ENCODE results near the gene CASP9.
"Not testable (repeated sequence)": the region's sequence is repeated elsewhere in the genome, so short reads cannot be mapped to it uniquely, and the experiment has no call there.

Gene CASP9

GRCh38 chr1:15471067-15471466 lies 52.9 kb downstream of the CASP9 start:
- not testable (repeated sequence) for DNase-seq (ENCODE audit: low read depth in 2 of 3, low spot score in 1 of 3)

- DNase-seq (ENCODE audit: low read depth in 2 of 3, low spot score in 1 of 3): not testable (repeated sequence)
Observed at GRCh38 chr1:15469821-15470448, 54.1 kb downstream of the CASP9 start.

- DNase-seq (ENCODE audit: low read depth in 2 of 3, low spot score in 1 of 3): no peak
Observed at GRCh38 chr1:15469361-15469760, 54.7 kb downstream of the CASP9 start.

- DNase-seq (ENCODE audit: low read depth in 2 of 3, low spot score in 1 of 3): no peak
Observed at GRCh38 chr1:15468145-15468544, 55.9 kb downstream of the CASP9 start.

GRCh38 chr1:15466955-15467625 lies 56.9 kb downstream of the CASP9 start:
- not testable (repeated sequence) for DNase-seq (ENCODE audit: low read depth in 2 of 3, low spot score in 1 of 3)

- no peak for DNase-seq (ENCODE audit: low read depth in 2 of 3, low spot score in 1 of 3)
Observed at GRCh38 chr1:15465674-15466073, 58.3 kb downstream of the CASP9 start.

- DNase-seq (ENCODE audit: low read depth in 2 of 3, low spot score in 1 of 3): not testable (repeated sequence)
Observed at GRCh38 chr1:15463926-15464322, 60.1 kb downstream of the CASP9 start.

GRCh38 chr1:15463064-15463800 lies 60.8 kb downstream of the CASP9 start:
- DNase-seq (ENCODE audit: low read depth in 2 of 3, low spot score in 1 of 3): not testable (repeated sequence)

GRCh38 chr1:15460708-15461095 lies 63.3 kb downstream of the CASP9 start:
- no peak for DNase-seq (ENCODE audit: low read depth in 2 of 3, low spot score in 1 of 3)

- no peak for DNase-seq (ENCODE audit: low read depth in 2 of 3, low spot score in 1 of 3)
Observed at GRCh38 chr1:15459771-15460707, 64.0 kb downstream of the CASP9 start.

- not testable (repeated sequence) for DNase-seq (ENCODE audit: low read depth in 2 of 3, low spot score in 1 of 3)
Observed at GRCh38 chr1:15458388-15458787, 65.6 kb downstream of the CASP9 start.

- no peak for DNase-seq (ENCODE audit: low read depth in 2 of 3, low spot score in 1 of 3)
Observed at GRCh38 chr1:15457585-15457984, 66.4 kb downstream of the CASP9 start.

GRCh38 chr1:15456313-15456954 lies 67.6 kb downstream of the CASP9 start, which contains the start of gene CELA2A:
CELA2A (plus strand) TSS chr1:15456732; CDS start chr1:15456754, 22 bp downstream.
- DNase-seq (ENCODE audit: low read depth in 2 of 3, low spot score in 1 of 3): no peak

GRCh38 chr1:15455522-15455921 lies 68.5 kb downstream of the CASP9 start:
- no peak for DNase-seq (ENCODE audit: low read depth in 2 of 3, low spot score in 1 of 3)

GRCh38 chr1:15454256-15454655 lies 69.8 kb downstream of the CASP9 start:
- no peak for DNase-seq (ENCODE audit: low read depth in 2 of 3, low spot score in 1 of 3)

GRCh38 chr1:15453734-15454133 lies 70.3 kb downstream of the CASP9 start:
- DNase-seq (ENCODE audit: low read depth in 2 of 3, low spot score in 1 of 3): no peak

GRCh38 chr1:15452866-15453571 lies 71.0 kb downstream of the CASP9 start:
- no peak for DNase-seq (ENCODE audit: low read depth in 2 of 3, low spot score in 1 of 3)

- no peak for DNase-seq (ENCODE audit: low read depth in 2 of 3, low spot score in 1 of 3)
Observed at GRCh38 chr1:15452216-15452615, 71.8 kb downstream of the CASP9 start.

- no peak for DNase-seq (ENCODE audit: low read depth in 2 of 3, low spot score in 1 of 3)
Observed at GRCh38 chr1:15451014-15451722, 72.8 kb downstream of the CASP9 start.
